ENCODE data around the gene RPL7A. TPM values are rescaled to one million over a fixed set of nuclear protein-coding genes. Genes with fewer than 3 reads are reported as not detected.

Gene RPL7A
- total and polyA plus RNA-seq, 2 of the 13 experiments (the other 11 are each of a cell fraction or from before 2014, with no cell fraction given), result 2,401 to 2,938 TPM

DNA sequence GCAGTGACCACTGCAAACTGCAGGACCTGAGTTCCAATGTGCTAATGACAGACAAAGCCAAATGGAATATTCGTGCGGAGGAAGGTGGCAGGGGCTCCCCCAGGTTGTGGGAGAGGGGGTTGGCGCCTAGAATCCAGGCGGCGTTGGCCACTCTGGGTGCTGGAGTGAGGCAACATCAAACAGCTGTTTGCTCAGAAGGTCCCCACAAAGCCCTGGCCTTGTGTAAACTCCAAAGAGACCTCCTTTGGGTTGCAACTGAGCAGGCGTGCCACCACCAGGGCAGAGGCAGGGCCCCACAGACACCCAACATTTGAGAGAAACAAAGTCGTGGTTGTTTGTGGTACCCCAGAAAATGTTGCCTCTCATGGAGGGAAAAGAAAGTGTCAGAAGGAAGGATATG, 42.7 kb downstream of the RPL7A start (continued):
- TF ChIP-seq ZNF3 (CRISPR knock-in tag; IDR thresholded peaks at IDR 0.05) (no peak), ZSCAN22 (CRISPR knock-in tag; IDR thresholded peaks at IDR 0.05) (no peak), ZNF558 (CRISPR knock-in tag; IDR thresholded peaks at IDR 0.05; ENCODE audit: borderline replicate concordance) (no peak), MTA1 (CRISPR knock-in tag; IDR thresholded peaks at IDR 0.05; ENCODE audit: borderline replicate concordance) (peak; percentile 41; the same call in 1 of the 2 replicates), RARG (CRISPR knock-in tag; IDR thresholded peaks at IDR 0.05; ENCODE audit: low read depth) (no peak), HNRNPL (IDR thresholded peaks at IDR 0.05; ENCODE audit: low read depth, low read length) (0 out of 2 replicates have a peak, but pooled peaks have one; percentile 16), IRX3 (CRISPR knock-in tag; IDR thresholded peaks at IDR 0.05; ENCODE audit: borderline replicate concordance, low read depth) (no peak)
- TF ChIP-seq, protein P1, sequence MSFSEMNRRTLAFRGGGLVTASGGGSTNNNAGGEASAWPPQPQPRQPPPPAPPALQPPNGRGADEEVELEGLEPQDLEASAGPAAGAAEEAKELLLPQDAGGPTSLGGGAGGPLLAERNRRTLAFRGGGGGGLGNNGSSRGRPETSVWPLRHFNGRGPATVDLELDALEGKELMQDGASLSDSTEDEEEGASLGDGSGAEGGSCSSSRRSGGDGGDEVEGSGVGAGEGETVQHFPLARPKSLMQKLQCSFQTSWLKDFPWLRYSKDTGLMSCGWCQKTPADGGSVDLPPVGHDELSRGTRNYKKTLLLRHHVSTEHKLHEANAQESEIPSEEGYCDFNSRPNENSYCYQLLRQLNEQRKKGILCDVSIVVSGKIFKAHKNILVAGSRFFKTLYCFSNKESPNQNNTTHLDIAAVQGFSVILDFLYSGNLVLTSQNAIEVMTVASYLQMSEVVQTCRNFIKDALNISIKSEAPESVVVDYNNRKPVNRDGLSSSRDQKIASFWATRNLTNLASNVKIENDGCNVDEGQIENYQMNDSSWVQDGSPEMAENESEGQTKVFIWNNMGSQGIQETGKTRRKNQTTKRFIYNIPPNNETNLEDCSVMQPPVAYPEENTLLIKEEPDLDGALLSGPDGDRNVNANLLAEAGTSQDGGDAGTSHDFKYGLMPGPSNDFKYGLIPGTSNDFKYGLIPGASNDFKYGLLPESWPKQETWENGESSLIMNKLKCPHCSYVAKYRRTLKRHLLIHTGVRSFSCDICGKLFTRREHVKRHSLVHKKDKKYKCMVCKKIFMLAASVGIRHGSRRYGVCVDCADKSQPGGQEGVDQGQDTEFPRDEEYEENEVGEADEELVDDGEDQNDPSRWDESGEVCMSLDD (CRISPR knock-in tag; IDR thresholded peaks at IDR 0.05; ENCODE audit: borderline replicate concordance), result peak; percentile 85; the same call in 1 of the 2 replicates
- TF ChIP-seq, protein P2, sequence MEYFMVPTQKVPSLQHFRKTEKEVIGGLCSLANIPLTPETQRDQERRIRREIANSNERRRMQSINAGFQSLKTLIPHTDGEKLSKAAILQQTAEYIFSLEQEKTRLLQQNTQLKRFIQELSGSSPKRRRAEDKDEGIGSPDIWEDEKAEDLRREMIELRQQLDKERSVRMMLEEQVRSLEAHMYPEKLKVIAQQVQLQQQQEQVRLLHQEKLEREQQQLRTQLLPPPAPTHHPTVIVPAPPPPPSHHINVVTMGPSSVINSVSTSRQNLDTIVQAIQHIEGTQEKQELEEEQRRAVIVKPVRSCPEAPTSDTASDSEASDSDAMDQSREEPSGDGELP (IDR thresholded peaks at IDR 0.05; ENCODE audit: borderline replicate concordance, low read depth), result peak; percentile 89; the same call in 1 of the 2 replicates
- TF ChIP-seq, protein P3, sequence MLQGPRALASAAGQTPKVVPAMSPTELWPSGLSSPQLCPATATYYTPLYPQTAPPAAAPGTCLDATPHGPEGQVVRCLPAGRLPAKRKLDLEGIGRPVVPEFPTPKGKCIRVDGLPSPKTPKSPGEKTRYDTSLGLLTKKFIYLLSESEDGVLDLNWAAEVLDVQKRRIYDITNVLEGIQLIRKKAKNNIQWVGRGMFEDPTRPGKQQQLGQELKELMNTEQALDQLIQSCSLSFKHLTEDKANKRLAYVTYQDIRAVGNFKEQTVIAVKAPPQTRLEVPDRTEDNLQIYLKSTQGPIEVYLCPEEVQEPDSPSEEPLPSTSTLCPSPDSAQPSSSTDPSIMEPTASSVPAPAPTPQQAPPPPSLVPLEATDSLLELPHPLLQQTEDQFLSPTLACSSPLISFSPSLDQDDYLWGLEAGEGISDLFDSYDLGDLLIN (CRISPR knock-in tag; IDR thresholded peaks at IDR 0.05; ENCODE audit: borderline replicate concordance), result no peak
- TF ChIP-seq, protein P4, sequence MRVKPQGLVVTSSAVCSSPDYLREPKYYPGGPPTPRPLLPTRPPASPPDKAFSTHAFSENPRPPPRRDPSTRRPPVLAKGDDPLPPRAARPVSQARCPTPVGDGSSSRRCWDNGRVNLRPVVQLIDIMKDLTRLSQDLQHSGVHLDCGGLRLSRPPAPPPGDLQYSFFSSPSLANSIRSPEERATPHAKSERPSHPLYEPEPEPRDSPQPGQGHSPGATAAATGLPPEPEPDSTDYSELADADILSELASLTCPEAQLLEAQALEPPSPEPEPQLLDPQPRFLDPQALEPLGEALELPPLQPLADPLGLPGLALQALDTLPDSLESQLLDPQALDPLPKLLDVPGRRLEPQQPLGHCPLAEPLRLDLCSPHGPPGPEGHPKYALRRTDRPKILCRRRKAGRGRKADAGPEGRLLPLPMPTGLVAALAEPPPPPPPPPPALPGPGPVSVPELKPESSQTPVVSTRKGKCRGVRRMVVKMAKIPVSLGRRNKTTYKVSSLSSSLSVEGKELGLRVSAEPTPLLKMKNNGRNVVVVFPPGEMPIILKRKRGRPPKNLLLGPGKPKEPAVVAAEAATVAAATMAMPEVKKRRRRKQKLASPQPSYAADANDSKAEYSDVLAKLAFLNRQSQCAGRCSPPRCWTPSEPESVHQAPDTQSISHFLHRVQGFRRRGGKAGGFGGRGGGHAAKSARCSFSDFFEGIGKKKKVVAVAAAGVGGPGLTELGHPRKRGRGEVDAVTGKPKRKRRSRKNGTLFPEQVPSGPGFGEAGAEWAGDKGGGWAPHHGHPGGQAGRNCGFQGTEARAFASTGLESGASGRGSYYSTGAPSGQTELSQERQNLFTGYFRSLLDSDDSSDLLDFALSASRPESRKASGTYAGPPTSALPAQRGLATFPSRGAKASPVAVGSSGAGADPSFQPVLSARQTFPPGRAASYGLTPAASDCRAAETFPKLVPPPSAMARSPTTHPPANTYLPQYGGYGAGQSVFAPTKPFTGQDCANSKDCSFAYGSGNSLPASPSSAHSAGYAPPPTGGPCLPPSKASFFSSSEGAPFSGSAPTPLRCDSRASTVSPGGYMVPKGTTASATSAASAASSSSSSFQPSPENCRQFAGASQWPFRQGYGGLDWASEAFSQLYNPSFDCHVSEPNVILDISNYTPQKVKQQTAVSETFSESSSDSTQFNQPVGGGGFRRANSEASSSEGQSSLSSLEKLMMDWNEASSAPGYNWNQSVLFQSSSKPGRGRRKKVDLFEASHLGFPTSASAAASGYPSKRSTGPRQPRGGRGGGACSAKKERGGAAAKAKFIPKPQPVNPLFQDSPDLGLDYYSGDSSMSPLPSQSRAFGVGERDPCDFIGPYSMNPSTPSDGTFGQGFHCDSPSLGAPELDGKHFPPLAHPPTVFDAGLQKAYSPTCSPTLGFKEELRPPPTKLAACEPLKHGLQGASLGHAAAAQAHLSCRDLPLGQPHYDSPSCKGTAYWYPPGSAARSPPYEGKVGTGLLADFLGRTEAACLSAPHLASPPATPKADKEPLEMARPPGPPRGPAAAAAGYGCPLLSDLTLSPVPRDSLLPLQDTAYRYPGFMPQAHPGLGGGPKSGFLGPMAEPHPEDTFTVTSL (CRISPR knock-in tag; IDR thresholded peaks at IDR 0.05; ENCODE audit: borderline replicate concordance), result no peak

All from HepG2 (cell line).